Cardiac muscle cell (in vitro differentiated cells and primary cell): Measurements from ENCODE around the gene KIAA0825. TPM values are rescaled to one million over a fixed set of nuclear protein-coding genes. Genes with fewer than 3 reads are reported as not detected.

Experiments used
- DNase-seq, 2 donors: peaks; one replicate each; pipeline versions ENCODE4 v3.0.0 to v3.0.0-alpha.2; 2010 to 2017; ENCODE audit warnings: low read depth in 1 of 2, low spot score in 1 of 2
- H3K27ac ChIP-seq: fragments of 200-600 bp; sonication (generic); 2 replicates; pipeline ENCODE4 v1.5.1; 2016
- H3K27me3 ChIP-seq: fragments of 200-600 bp; sonication (generic); 2 replicates; pipeline ENCODE4 v1.6.0; 2016; ENCODE audit warnings: control low read depth
- H3K36me3 ChIP-seq: fragments of 200-600 bp; sonication (generic); 2 replicates; pipeline ENCODE4 v1.5.1; 2016; ENCODE audit warnings: control low read depth
- H3K4me1 ChIP-seq: fragments of 200-600 bp; sonication (generic); 2 replicates; pipeline ENCODE4 v1.8.1; 2017; ENCODE audit warnings: low read depth, mild to moderate bottlenecking, mixed run types
- H3K4me3 ChIP-seq: fragments of 200-600 bp; sonication (generic); 2 replicates; pipeline ENCODE4 v1.5.1; 2016; ENCODE audit warnings: mild to moderate bottlenecking
- H3K9me3 ChIP-seq: fragments of 200-600 bp; sonication (generic); 2 replicates; pipeline ENCODE4 v1.5.1; 2017; ENCODE audit warnings: low read depth, mild to moderate bottlenecking, control low read depth
- CTCF ChIP-seq: IDR thresholded peaks from 2 replicates; pipeline ENCODE4 v1.5.1; 2012; ENCODE audit warnings: low read depth, mild to moderate bottlenecking, low read length
- polyA plus RNA-seq: library from polyadenylated mRNA; unstranded; fragments of >200 nt; fragmentation: Nextera tagmentation; extraction: Ambion mirVana; gene quantifications from 2 replicates; pipeline ENCODE4 v1.2.1, GENCODE V29; 2016
- total RNA-seq: library from RNA; depleted of rRNA; stranded (reverse); fragments of >200 nt; gene quantifications from 2 replicates; pipeline ENCODE4 v1.2.3, GENCODE V29; 2016

KIAA0825 gene
- total and polyA plus RNA-seq, 2 experiments from 2014 or later, result 1.5 to 2.1 TPM

- Histone ChIP-seq H3K27me3 (no peaks in the 10 kb centered on the region), H3K4me3 (no peak overlapping the region), H3K36me3 (no peaks in the 10 kb centered on the region), H3K27ac (no peak overlapping the region), H3K9me3 (no peaks in the 10 kb centered on the region), H3K4me1 (no peaks in the 10 kb centered on the region)
- no peak for TF ChIP-seq CTCF
- DNase-seq, result no peak
These were observed 118.6 kb downstream of the KIAA0825 start for GRCh38 chr5:94499806-94500205.

GRCh38 chr5:94498199-94498598 is 120.2 kb downstream of the KIAA0825 start:
- no peak for TF ChIP-seq CTCF
- H3K27me3 ChIP-seq, result no peaks in the 10 kb centered on the region
- H3K36me3 ChIP-seq, result no peaks in the 10 kb centered on the region
- no peaks in the 10 kb centered on the region for H3K9me3 ChIP-seq
- H3K4me3 ChIP-seq, result no peak overlapping the region
- H3K4me1 ChIP-seq, result no peaks in the 10 kb centered on the region
- no peak for DNase-seq
- H3K27ac ChIP-seq, result no peak overlapping the region

- H3K4me3 ChIP-seq, result no peak overlapping the region
- no peak for DNase-seq
- H3K9me3 ChIP-seq, result no peaks in the 10 kb centered on the region
- no peak overlapping the region for H3K27ac ChIP-seq
- H3K27me3 ChIP-seq, result no peaks in the 10 kb centered on the region
- H3K4me1 ChIP-seq, result no peaks in the 10 kb centered on the region
- H3K36me3 ChIP-seq, result no peaks in the 10 kb centered on the region
- TF ChIP-seq CTCF, result no peak
These were observed 133.3 kb downstream of the KIAA0825 start for GRCh38 chr5:94485067-94485466.

GRCh38 chr5:94481059-94481458 is 137.3 kb downstream of the KIAA0825 start:
- no peak for TF ChIP-seq CTCF
- Histone ChIP-seq H3K4me1 (no peaks in the 10 kb centered on the region), H3K27ac (no peak overlapping the region), H3K36me3 (no peaks in the 10 kb centered on the region), H3K27me3 (no peaks in the 10 kb centered on the region), H3K4me3 (no peak overlapping the region), H3K9me3 (no peaks in the 10 kb centered on the region)
- DNase-seq, result no peak

- H3K27ac ChIP-seq, result no peak overlapping the region
- no peak for TF ChIP-seq CTCF
- H3K36me3 ChIP-seq, result no peaks in the 10 kb centered on the region
- H3K9me3 ChIP-seq, result no peaks in the 10 kb centered on the region
- no peak overlapping the region for H3K4me3 ChIP-seq
- no peaks in the 10 kb centered on the region for H3K27me3 ChIP-seq
- H3K4me1 ChIP-seq, result no peaks in the 10 kb centered on the region
- no peak for DNase-seq
These were observed 137.9 kb downstream of the KIAA0825 start for GRCh38 chr5:94480486-94480885.

GRCh38 chr5:94473936-94474335 is 144.5 kb downstream of the KIAA0825 start:
- no peak overlapping the region for H3K27ac ChIP-seq
- no peaks in the 10 kb centered on the region for H3K36me3 ChIP-seq
- no peak overlapping the region for H3K4me3 ChIP-seq
- no peaks in the 10 kb centered on the region for H3K9me3 ChIP-seq
- no peaks in the 10 kb centered on the region for H3K4me1 ChIP-seq
- TF ChIP-seq CTCF, result no peak
- DNase-seq, result no peak
- H3K27me3 ChIP-seq, result no peaks in the 10 kb centered on the region
